HCT116 (cell line): ENCODE measurements around the gene HOMER2.

ENCODE experiments used
- CTCF ChIP-seq, 3 experiments: fragments of 200-600 bp in 1 of 3; sonication (generic) in 1 of 3; IDR thresholded peaks in 2 of 3; conservative IDR thresholded peaks in 1 of 3; 2 replicates each; pipeline ENCODE4 v1.5.1; 2012 to 2017; ENCODE audit warnings: low read depth in 2 of 3, low read length in 2 of 3, antibody characterized with exemption in 1 of 3, borderline replicate concordance in 1 of 3, control low read depth in 1 of 3, mild to moderate bottlenecking in 1 of 3, mixed read lengths in 1 of 3, mixed run types in 1 of 3, moderate library complexity in 1 of 3; ENCODE audit not compliant: insufficient read depth in 1 of 3
- TCF7L2 ChIP-seq: IDR thresholded peaks from 2 replicates; pipeline ENCODE4 v1.7.0; 2011; ENCODE audit warnings: borderline replicate concordance, inconsistent platforms; ENCODE audit not compliant: insufficient read depth, insufficient read length; ENCODE audit errors: extremely low read depth

- no peak for TF ChIP-seq CTCF (IDR thresholded peaks at IDR 0.05 in 2 of 3, conservative IDR thresholded peaks at IDR 0.05 in 1 of 3; ENCODE audit: borderline replicate concordance in 1 of 3, insufficient read depth in 1 of 3, low read depth in 2 of 3, low read length in 2 of 3)
- TF ChIP-seq TCF7L2: no peak
These were observed 18.2 kb upstream of the HOMER2 start for GRCh38 chr15:82970696-82971095.
